ENCODE data around the gene STBD1.

DNA sequence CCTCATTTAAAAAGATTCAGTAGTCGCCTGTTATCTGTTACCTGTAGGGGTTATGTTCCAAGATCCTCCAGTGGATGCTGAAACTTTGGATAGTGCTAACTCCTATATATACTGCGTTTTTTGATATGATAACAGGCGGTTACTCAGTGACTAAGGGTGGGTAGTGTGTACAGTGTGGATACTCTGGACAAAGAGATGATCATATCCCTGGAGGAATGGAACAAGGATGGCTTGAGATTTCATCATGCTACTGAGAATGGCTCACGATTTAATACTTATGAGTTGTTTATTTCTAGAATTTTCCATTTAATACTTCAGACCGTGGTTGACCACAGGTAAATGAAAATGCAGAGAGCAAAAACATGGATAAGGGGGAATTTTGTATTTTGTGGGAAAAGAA is 33.5 kb upstream of the STBD1 start:
- TF ChIP-seq, protein P1, sequence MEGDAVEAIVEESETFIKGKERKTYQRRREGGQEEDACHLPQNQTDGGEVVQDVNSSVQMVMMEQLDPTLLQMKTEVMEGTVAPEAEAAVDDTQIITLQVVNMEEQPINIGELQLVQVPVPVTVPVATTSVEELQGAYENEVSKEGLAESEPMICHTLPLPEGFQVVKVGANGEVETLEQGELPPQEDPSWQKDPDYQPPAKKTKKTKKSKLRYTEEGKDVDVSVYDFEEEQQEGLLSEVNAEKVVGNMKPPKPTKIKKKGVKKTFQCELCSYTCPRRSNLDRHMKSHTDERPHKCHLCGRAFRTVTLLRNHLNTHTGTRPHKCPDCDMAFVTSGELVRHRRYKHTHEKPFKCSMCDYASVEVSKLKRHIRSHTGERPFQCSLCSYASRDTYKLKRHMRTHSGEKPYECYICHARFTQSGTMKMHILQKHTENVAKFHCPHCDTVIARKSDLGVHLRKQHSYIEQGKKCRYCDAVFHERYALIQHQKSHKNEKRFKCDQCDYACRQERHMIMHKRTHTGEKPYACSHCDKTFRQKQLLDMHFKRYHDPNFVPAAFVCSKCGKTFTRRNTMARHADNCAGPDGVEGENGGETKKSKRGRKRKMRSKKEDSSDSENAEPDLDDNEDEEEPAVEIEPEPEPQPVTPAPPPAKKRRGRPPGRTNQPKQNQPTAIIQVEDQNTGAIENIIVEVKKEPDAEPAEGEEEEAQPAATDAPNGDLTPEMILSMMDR (IDR thresholded peaks at IDR 0.05), result no peak
- TF ChIP-seq POLR2A (IDR thresholded peaks at IDR 0.05), result no peak

All from lower leg skin (tissue), 3 donors.